Stimulated activated CD4-positive, alpha-beta T cell treated with anti-CD3 and anti-CD28 coated beads, Interleukin-4, amount 100 ng/mL, for 48 hours (primary cell): ENCODE measurements around the gene FAAP100.

Source experiments
- DNase-seq, 2 donors: peaks; one replicate each; pipeline ENCODE4 v3.0.0-alpha.2; 2020; ENCODE audit warnings: low read depth in 2 of 2

FAAP100 gene

GRCh38 chr17:81511804-81512561, 40.2 kb downstream of the FAAP100 start:
- no peak for DNase-seq

- no peak for DNase-seq
These were observed 40.7 kb downstream of the FAAP100 start for GRCh38 chr17:81511554-81511803.

- no peak for DNase-seq
These were observed 41.2 kb downstream of the FAAP100 start for GRCh38 chr17:81510785-81511553.

- DNase-seq: no peak
These were observed 42.0 kb downstream of the FAAP100 start for GRCh38 chr17:81509972-81510784.

- DNase-seq: no peak
These were observed 42.8 kb downstream of the FAAP100 start for GRCh38 chr17:81509207-81509971.

- DNase-seq: no peak
These were observed 43.4 kb downstream of the FAAP100 start for GRCh38 chr17:81508639-81509206.

GRCh38 chr17:81503619-81504018, 48.5 kb downstream of the FAAP100 start:
- DNase-seq: no peak

- DNase-seq: no peak
These were observed 49.6 kb downstream of the FAAP100 start for GRCh38 chr17:81502471-81503017.

- DNase-seq: no peak
These were observed 52.1 kb downstream of the FAAP100 start for GRCh38 chr17:81500047-81500446.

- no peak for DNase-seq
These were observed 52.6 kb downstream of the FAAP100 start for GRCh38 chr17:81499601-81499970.

- DNase-seq: no peak
These were observed 53.1 kb downstream of the FAAP100 start for GRCh38 chr17:81498953-81499600.

GRCh38 chr17:81494626-81495377, 57.4 kb downstream of the FAAP100 start:
- no peak for DNase-seq

GRCh38 chr17:81493198-81494038, 58.7 kb downstream of the FAAP100 start:
- DNase-seq: no peak

GRCh38 chr17:81492706-81493105, 59.4 kb downstream of the FAAP100 start:
- DNase-seq: no peak

- no peak for DNase-seq
These were observed 60.0 kb downstream of the FAAP100 start for GRCh38 chr17:81492202-81492601.

- DNase-seq: no peak
These were observed 60.4 kb downstream of the FAAP100 start for GRCh38 chr17:81491761-81492160.

GRCh38 chr17:81491181-81491581, 61.0 kb downstream of the FAAP100 start:
- DNase-seq: no peak

- DNase-seq: no peak
These were observed 61.9 kb downstream of the FAAP100 start for GRCh38 chr17:81489998-81490992.
